MV-4-11 (cell line): ENCODE results near the gene FCRLB.
"Not testable (repeated sequence)": the region's sequence is repeated elsewhere in the genome, so short reads cannot be mapped to it uniquely, and the experiment has no call there.

Source experiments
- DNase-seq: peaks from one replicate; lab custom pipeline; 2025; lab: John Stamatoyannopoulos, UW

Gene FCRLB

DNA sequence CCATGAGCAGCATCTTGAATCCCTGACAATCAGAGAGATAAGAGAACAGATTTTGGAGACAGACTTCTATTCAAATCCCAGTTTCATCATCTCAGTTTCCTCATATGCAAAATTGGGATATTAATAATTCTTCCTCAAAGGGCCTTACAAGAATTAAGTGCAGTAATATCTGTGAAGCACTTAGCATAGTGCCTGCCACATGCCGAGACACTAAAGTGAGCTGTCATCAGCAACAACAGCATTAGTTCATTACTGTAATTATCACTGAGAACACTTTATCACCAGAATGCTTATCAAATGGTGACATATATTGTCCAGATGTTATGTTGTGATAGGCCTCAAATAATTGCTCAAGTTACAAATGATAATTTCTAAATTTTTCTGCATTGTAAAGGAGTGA is 922 bp upstream of the FCRLB start:
- DNase-seq = no peak

DNA sequence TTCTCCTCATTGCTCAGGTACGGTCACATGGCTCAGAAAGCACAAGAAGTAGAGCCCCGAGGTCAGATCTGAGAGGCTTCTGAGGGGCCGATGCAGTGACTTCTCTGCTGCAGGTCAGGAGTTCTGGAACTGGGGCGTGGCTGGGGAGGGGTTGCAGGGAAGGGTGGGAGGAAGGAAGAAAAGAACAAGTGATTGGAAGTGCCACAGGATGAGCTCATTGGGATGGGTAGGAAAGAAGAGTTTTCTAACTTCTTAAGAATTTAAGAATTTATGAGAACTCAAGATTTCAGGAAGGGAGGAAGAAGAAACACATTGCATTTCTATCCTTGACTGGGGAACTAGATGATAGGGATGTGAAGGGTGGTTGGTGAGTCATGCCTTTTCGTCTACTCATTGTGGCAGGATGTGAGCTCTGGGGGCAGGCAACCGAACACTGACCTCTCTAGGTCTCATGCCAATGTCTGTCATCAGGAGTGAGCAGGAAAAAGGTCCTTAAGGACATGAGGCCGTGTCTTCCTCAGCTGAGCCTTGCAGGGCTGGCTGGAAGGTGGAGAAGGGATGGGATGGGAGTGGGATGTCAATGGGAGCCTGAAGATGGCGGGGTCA is 497 bp downstream of the FCRLB start:
- DNase-seq = peak; percentile 94

- peak; percentile 32 for DNase-seq
These were observed 1.1 kb downstream of the FCRLB start for GRCh38 chr1:161722406-161722805.

DNA sequence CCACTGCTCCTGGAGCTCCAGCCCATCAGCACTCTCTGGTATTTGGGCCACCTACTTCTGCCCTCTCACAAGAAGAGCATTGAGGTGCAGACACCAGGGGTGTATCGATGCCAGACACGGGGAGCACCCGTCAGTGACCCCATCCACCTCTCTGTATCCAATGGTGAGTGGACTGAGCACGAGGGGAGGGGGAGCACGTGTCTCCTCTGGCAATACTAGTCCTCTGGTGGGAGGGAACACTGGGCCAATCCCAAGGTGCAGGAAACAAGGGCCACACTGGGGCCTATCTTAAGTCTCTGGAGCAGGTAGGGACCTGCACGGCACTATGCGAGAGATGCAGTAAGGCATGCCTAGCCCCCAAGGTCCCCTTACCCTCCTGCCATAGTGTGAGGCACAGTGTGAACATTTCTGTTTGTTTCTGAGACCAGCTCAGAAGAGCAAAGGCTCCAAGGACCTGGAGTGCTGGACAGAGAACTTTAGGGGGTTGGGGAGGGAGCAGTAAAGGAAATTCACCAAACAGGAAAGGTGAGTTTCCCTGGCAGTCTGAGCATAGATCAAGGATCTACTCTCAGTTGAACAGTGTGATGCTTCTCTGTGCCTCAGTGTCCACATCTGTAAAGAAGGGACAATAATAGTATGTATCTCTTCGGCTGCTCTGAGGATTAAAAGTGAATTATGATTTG is 2.3 kb downstream of the FCRLB start:
- DNase-seq = no peak

DNA sequence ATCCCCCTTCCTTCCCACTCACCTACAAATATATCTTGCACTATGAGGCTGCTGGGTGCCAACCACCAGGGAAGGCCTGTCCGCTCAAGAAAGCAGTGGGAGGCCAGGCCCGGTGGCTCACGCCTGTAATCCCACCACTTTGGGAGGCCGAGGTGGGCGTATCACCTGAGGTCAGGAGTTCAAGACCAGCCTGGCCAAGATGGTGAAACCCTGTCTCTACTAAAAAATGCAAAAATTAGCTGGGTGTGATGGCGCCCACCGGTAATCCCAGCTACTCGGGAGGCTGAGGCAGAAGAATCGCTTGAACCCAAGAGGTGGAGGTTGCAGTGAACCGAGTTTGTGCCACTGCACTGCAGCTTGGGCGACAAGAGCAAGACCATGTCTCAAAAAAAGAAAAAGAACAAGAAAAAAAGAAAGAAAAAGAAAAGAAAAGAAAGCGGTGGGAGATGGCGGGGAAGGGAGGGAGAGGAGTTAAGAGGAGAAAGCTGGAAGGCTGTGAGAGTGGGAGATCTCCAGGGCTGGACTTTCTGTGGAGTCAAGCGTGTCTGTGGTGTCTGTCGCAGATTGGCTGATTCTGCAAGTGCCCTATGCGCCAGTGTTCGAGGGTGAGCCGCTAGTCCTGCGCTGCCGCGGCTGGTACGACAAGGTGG is 4.0 kb downstream of the FCRLB start:
- not testable (repeated sequence) for DNase-seq

DNA sequence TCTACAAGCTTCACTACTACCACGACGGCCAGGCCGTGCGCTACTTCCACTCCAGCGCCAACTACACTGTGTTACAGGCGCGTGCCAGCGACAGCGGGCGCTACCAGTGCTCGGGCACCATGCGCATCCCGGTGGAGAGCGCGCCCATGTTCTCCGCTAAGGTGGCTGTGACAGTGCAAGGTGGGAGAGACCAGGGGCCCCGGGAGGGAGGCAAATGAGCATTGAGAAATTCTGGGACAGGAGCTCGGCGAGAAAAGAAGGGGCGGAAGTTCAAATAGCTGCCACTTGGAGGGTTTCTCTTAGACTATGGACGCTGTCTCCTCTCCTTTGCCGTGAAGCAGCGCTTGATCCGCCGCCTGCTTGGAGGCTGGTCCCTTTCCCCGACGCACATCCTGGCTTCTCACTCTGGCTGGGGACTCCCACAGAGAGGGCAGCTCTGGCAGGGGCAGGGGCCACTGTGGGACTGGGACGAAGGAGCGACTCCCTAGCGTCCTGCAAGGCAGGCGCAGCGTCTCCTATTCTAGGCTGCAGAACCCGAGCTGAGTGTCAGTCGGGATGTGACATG is 4.6 kb downstream of the FCRLB start:
- peak; percentile 55 for DNase-seq

DNA sequence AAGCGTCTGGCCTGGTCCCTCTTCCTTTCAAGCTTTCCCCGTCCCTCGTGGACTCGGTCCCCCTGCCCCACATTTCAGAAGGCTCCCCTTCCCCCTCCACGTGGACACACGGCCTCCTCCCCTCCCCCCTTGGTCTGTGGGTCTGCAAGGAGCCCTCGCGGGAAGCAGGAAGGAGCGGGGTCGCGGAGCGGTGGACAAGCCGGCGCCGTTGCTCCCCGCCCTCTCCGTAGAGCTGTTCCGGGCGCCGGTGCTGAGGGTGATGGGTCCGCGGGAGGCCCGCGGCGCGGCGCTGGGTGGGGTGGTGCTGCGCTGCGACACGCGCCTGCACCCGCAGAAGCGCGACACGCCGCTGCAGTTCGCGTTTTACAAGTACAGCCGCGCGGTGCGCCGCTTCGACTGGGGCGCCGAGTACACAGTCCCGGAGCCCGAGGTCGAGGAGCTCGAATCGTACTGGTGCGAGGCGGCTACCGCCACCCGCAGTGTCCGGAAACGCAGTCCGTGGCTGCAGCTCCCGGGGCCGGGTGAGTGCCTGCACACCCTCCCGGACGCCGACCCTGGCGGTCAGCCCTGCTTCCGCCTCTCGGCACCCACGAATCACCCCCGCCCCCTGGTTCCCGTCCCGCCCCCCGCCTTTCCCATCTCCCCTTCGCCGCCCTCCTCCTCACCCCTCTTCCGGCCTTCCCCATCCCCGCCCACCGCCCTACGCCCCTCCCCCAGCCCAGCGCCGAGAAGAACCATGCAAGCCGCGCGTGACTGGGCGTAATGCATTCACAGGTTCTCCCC is 5.3 kb downstream of the FCRLB start:
- peak; percentile 58 for DNase-seq

DNA sequence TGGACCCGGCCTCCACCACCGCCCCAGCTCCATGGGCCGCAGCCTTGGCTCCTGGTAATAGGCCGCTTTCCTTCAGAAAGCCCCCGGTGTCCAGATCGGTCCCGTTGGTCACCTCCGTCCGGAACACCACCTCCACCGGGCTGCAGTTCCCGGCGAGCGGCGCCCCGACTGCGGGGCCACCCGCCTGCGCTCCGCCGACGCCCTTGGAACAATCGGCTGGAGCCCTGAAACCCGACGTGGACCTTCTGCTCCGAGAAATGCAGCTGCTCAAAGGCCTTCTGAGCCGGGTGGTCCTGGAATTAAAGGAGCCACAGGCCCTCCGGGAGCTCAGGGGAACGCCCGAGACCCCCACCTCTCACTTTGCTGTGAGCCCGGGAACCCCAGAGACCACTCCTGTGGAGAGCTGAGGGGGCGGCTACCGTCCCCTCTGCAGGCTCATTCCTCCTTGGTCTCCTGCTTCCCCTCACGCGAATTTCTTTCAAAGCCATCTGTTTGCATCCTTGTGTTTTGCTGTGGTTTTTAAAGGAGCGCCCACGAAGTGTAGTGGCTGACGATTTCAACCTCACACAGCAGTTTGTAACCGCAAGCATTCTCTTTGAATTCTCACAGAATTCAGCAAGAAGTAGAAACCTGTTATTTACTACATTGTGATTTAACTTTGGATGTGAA is 6.0 kb downstream of the FCRLB start:
- DNase-seq = peak; percentile 84

DNA sequence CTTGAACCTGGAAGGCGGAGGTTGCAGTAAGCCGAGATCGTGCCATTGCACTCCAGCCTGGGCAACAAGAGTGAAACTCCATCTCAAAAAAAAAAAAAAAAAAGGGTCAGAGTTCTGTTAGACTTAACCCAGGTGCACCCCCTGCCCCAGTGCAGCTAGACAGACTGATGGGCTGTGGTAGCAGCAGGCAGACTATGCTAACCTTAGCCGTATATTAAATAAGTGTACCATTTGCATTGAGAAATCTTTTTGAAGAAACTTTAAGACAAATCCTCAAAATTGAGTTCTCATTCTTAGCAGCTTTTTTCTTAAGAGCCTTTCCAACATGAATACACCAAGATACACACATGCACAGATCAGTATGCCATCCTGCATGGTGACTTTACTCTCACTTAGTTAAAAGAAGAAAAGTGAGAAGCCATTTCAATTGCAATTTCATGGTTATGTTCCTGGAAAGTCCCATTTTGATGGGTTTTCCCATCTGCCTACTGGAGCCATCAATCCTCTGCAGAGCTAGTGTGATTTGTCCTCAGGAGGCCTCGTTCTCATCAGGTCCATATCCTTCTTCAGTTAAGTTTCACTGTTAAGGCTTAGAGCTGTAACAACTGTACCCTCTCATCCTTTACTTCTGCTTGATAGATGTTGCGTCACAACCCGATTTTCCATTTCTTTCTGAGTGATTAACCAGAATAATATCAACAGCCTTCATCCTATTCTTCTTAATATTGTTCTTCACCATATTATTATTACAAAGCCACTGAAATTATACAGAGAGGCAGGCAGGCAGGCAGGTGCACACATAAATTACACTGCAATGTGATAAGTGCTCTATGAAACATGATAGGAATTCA is 7.3 kb downstream of the FCRLB start:
- DNase-seq = peak; percentile 41

DNA sequence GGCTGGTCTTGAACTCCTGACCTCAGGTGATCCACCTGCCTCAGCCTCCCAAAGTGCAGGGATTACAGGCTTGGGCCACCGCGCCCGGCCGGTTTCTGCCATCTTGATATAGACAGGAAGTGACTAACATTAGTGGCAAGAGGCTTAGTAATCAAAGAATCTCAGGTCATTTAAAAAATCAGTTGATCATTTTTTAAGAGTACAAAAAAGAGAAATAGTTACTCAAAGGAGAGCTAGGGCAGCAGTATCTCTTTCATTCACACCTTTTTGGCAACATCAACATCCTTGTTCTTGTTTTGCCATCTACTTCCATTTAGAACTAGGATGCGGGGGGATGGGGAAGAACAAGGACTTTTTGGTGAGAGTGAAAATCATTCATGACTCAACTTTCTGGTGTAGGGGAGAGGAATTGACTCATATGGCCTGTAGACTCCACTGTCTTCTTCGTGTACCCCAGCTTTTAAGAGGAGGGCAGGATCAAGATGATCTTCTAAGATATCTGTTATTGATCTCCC is 8.8 kb downstream of the FCRLB start:
- DNase-seq = peak; percentile 44

DNA sequence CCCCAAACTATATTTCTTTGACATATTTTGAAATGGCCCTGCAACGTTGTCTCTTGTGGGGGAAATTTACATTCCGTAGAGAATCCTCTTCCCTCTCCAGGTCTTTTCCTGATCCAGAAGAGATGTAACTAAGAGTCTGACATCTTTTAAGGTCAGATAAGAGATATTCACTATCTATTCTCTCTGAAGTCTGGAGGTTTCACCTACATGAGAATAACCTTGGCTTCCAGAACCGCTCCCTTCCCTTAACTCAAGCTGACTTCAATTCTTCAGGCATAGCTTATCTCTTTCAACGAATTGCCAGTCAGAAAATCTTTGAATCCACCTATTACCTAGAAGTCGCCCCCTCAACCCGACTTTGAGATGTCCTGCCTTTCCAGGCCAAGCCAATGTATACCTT is 9.9 kb downstream of the FCRLB start:
- DNase-seq = no peak

DNA sequence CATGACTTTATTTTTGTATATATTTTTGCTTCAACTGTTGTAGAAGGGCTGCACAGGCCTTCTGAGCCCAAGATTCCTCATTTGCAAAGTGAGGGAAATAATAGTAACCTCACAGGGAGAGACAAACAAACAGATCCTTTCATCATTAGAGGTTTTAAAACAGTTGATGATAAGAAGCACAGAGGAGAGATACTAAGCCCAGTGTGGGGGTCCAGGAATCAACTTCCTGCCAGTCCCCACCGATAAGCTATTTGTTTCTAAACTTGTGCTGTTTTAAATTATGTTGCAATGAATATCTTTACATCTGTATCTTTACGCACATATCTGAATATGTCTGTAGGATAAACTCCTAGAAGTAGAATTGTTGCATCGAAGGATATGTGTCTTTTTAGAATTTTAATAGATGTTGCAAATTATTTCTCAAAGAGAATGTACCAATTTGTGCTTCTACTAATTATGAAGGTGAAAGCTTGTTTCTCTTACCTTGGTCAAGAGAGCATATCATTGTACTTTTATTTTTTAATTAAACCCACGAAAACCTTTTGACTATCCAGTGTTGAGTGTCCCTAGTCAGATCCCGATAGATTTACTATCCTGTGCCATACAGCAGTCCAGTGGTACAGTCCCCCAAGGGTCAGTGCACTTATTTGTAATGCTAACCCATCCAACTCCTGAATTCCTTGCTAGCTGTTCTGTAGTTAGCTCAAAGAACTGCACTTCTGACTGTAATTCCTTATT is 10.8 kb downstream of the FCRLB start:
- no peak for DNase-seq

- peak; percentile 82 for DNase-seq
These were observed 12.2 kb downstream of the FCRLB start for GRCh38 chr1:161733526-161733925.

DNA sequence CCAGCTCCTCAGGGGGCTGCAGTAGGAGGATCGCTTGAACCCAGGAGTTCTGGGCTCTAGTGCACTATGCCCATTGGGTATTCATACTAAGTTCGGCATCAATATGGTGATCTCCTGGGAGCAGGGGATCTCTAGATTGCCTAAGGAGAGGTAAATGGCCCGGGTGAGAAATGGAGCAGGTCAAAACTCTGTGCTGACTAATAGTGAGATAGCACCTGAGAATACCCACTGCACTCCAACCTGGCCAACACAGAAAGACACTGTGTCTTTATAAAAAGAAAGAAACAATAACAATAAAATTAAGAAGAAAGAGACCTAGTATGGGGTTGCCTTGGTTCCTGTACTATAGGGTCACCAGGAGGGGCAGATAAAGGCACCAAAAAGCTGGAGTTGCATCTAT is 14.5 kb downstream of the FCRLB start:
- DNase-seq = no peak

DNA sequence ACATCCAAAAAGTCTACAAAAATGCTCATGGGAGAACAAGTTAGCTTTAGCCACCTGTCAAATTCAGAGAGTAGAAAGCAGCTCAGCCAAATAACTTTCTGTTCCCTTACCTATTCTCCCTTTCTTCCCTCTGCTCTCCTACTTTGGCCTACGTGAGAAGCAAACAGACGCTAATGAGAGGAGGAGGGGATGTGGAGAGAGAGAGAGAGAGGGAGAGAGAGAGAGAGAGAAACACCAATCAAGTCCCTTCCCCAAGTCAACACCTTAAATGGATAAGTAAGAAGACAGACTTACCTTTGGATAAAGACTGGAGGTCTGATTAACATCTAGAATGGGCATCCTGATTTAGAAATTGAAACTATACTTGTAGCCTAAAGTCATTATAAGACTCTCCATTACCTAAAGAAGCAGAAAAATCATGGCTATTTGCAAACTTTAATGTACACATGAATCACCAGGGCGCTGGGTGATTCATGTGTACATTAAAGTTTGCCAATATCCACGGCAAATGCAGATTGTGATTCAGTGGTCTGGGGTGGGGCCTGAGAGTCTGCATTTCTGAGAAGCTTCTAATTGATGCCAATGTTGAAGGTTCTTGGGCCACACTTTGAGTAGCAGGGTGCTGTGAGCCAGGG is 15.1 kb downstream of the FCRLB start:
- peak; percentile 12 for DNase-seq

- DNase-seq = no peak
These were observed 16.3 kb downstream of the FCRLB start for GRCh38 chr1:161737625-161738024.

DNA sequence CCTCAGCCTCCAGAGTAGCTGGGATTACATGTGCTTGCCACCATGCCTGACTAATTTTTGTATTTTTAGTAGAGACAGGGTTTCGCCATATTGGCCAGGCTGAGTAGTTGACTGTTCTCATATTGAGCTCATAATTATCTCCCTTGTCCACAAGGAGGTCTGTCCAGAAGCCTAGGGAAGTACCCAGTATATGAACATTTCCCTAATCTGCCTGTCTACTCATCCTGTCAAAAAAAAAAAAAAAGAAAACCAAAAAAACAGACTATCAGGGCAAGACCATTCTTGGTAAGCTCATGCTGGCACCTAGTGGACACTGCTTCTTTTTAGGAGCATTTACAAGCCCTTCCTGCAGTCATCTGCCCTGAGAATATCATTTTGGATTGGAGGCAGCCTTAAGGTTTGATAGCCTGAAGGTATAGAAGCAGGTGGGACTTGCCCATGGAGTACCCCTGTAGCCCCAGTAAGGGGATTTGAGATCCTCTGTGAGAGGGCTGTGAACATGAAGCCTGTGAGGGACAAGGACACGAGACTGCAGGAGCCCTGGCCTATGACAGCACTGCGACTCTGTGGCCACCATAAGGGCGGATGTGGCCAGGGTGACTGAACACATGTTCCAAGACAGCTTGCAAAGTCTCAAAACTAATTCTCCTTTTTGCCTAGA is 17.4 kb downstream of the FCRLB start:
- DNase-seq = peak; percentile 97

DNA sequence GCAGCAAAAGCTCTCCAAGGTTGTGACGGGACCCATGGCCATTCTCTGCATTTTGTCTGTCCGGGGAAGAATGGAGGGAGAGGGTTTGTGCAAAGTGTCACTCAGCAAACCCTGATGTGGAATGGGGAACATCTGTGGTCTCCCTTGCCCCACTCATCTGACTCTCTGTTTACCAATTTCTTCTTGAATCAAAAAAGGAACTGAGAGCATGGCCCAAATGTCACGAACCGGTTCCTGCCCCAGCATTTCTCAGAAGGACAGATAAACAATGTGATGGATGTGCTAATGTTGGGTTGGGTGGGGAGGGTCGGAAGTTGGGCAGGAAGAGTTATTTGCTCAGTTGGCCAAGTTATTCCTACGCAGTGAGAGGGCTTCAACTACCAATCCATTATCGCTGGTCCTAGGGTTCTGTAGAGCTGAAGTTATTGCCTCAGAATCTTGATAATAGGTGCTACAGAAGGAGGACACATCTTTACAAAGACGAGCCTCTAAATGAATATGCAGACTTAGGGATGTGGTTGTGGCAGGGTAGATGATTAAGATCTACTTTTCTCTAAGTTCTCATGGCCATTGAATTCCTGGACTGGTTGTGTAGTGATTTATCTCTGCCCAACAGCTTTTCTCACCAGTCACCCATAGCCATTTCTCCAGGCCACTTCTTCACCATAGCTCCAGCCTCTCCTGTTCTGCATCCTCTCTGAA is 18.7 kb downstream of the FCRLB start:
- DNase-seq = peak; percentile 90
